Head of caudate nucleus (tissue), 42 donors: ENCODE measurements around the gene ARRDC1.
A peak's percentile ranks its signal among the peaks of the same experiment; 100 is the strongest.
"Not testable (repeated sequence)": the region's sequence is repeated elsewhere in the genome, so short reads cannot be mapped to it uniquely, and the experiment has no call there.

Experiments used
- DNase-seq, 42 donors: peaks; one replicate each; pipeline versions ENCODE4 v3.0.0 to v3.0.0-alpha.2; 2020 to 2021; ENCODE audit warnings: mixed read lengths in 7 of 42
- intact Hi-C: fragments of 100-400 bp; cut with DNase I; formaldehyde crosslinking; loops from one replicate; pipeline ENCODE4 v1.15.0; 2022

The ARRDC1 gene

DNA sequence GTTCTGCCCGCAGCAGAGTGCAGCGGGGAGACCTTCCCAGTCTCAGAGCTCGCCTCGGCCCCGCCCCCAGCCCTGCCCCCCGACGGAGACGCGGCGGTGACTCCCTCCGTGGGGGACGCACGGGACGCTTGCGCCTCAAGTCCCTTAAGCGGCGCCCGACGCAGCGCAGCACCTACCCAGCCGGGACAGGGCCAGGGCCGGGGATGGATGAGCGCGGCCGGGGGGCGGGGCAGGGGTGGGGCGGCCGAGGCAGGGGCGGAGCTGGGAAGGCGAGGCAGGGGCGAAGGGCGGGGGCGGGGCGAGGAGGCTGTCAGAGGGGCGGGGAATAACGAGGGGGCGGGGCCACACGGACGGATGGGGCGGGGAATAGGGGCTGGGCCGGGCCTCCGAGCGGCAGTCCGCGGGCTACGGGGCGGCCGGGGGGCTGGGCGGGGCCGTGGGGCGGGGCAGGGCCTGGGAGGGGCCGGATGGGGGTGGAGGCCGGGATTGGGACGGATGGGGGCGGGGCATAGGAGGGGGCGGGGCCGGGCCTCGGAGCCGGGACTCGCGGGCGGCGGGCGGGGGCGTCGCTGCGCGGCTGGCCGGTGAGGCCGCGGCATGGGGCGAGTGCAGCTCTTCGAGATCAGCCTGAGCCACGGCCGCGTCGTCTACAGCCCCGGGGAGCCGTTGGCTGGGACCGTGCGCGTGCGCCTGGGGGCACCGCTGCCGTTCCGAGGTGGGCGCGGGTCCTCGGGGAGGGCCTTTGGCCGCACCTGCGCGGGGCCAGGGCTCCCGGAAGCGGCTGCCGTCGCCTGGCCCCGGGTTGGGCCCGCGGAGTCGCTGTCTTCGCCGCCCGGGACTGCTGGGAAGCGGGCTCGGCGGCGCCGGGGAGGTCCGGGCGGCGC lies at the start of gene ARRDC1:
Gene ARRDC1, plus strand, starts transcription at position 566 of the 884 bp plus-strand sequence. Its CDS starts 32 bp downstream, at position 598.
- peak; percentile 62 to 97 (median 91) for DNase-seq
- intact Hi-C loops = no loop called here

- intact Hi-C loops = no loop called here
- no peak for DNase-seq
These were observed 49.2 kb upstream of the ARRDC1 start for GRCh38 chr9:137556069-137556838.

GRCh38 chr9:137558127-137558526 lies 47.4 kb upstream of the ARRDC1 start:
- intact Hi-C loops = no loop called here
- DNase-seq = no peak

DNA sequence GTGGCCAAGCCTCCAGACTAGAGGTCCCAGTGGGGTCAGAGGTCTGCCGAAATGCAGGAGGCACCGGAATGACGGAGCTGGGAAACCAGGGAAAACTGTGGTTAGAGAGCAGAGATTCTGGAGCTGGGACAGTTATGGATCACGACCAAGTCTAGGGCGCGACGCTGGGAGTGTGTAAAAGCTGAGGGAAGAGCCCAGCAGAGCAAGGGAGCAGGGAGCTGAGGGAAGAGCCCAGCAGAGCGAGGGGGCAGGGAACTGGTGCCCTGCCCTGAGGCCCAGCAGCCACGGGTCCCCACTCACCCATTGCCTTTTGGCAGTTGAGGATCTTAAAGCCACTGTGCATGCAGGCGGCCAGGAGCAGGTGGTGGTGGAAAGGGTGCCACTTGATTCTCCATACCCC lies 41.4 kb upstream of the ARRDC1 start:
- DNase-seq = no peak
- intact Hi-C loops = no loop called here

DNA sequence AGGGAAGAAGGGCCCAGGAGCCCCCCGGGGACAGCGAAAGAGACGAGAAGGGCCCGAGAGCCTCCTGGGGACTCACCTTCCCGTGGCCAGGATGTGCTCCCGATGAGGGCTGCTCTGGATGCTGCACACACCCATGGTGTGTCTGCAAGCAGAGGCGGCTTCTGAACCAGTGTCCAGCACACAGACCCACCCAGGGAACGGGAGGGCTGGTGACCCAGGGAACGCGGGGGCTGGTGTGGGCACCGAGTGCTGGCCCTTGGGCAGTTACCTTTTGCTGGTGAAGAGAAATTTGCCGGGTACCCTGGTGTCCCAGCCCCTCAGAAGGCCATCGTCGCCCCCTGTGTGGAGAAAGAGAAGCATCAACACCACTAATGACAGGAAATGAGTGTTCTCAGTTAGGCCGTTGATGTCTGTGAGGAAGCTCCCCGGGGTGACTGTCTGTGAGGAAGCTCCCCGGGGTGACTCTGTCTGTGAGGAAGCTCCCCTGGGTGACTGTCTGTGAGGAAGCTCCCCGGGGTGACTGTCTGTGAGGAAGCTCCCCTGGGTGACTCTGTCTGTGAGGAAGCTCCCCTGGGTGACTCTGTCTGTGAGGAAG lies 40.6 kb upstream of the ARRDC1 start:
- intact Hi-C loops = no loop called here
- no peak for DNase-seq

DNA sequence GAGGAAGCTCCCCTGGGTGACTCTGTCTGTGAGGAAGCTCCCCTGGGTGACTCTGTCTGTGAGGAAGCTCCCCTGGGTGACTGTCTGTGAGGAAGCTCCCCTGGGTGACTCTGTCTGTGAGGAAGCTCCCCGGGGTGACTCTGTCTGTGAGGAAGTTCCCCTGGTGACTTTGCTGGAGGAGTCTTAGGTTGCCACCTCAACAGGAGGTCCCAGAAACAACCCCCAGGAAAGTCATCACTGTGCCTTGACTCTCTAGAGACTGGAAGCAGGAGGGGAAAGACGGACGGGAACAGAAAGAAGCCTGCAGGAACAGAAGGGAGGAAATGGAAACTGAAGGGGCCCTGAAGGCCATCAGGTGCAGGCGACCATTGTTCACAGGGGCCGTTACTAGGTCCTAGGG lies 37.0 kb upstream of the ARRDC1 start:
- DNase-seq = not testable (repeated sequence)

GRCh38 chr9:137569609-137570203 lies 35.8 kb upstream of the ARRDC1 start:
- no peak for DNase-seq
- intact Hi-C loops = no loop called here

More for the DNA sequence above, 37.0 kb upstream of the ARRDC1 start:
- intact Hi-C loops = not testable (repeated sequence)

DNA sequence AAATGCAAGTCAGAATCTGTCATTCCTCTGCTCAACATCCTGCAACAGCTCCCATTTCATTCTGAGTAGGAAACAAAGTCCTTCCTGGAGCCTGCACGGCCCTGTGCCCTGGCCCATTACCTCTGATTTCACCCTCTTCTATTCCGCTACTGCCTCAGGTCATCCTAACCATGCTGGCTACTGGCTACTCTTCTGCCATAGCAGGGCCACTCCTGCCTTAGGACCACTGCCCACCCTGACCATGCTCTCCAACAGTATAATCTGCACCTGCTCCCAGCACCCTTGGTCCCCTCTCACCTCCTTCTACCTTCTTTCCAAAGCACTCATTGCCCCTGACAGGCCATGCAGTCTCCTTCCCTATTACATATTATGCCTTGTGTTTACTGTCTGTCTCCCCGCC lies 34.9 kb upstream of the ARRDC1 start:
- intact Hi-C loops = no loop called here
- no peak for DNase-seq

- DNase-seq = no peak
- intact Hi-C loops = no loop called here
These were observed 31.3 kb upstream of the ARRDC1 start for GRCh38 chr9:137574192-137574591.

DNA sequence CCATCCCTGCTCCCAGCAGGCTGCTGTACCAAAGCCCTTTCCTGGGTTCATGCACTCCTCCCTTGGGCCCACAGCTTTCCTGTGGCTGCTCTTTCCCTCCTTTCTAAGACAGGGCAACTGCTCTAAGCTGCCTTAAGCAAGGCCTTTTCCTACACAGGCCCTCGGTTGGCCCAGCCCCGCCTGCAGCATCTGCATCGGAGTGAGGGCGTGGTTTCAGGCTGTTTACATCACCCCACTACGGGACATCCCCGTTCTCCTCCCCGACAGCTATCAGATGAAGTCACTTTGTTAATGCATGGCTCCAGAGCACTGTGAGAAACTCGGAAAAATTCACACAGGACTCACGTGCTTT lies 30.1 kb upstream of the ARRDC1 start:
- peak in 22 of 42 donors; percentile 19 to 67 (median 44) for DNase-seq
- intact Hi-C loops = loop anchor here (5.0 kb wide), 1 partner anchor 42 kb away; the partner anchor contains the start of gene EHMT1

- intact Hi-C loops = loop anchor here (5.0 kb wide), 1 partner anchor 41 kb away; the partner anchor contains the start of gene EHMT1
- DNase-seq = peak in 1 of 42 donors; percentile 22
These were observed 29.6 kb upstream of the ARRDC1 start for GRCh38 chr9:137575716-137576411.

DNA sequence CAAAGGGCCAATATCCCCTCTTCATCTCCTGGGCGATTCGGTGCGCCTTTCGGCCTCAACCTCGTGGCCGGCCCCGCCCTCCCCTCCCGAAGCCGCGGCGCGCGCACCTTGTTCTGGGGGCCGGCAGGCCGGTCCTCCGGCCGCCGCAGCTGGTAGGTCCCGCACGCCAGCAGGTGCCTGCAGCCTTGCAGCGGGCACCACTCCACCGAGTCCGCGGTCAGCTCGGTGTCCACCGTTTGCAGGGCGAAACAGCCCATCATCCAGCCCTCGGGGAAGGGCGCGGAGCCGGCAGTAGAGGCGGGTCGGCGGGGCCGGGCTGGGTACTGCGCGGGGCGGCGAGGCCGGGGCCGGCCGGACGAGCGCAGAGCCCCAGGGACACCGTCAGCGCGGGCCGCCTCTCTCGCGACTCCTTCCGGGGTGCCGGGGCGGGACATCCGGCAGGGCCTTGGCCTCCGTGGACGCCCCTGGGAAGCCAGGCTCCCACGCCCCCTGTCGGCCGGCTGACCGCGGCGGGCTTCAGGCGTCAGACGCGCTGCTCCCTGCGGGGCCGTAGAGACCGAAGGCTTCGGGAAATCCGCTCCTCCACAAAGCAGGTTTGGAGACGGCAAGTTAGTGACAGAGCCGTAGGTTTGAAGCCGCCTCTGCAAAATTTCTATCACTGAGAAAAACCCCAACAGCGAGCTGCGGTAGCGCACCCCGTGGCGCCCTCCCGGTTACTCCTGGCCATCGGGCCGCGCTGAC lies 26.8 kb upstream of the ARRDC1 start, which contains the start of gene DPH7:
Gene DPH7, minus strand, starts transcription at position 408 of the 741 bp plus-strand sequence. Its CDS starts 148 bp downstream, at position 260.
- intact Hi-C loops = loop anchor here (5.0 kb wide), 1 partner anchor 39 kb away; the partner anchor contains the start of gene EHMT1
- peak; percentile 91 to 100 (median 98) for DNase-seq

DNA sequence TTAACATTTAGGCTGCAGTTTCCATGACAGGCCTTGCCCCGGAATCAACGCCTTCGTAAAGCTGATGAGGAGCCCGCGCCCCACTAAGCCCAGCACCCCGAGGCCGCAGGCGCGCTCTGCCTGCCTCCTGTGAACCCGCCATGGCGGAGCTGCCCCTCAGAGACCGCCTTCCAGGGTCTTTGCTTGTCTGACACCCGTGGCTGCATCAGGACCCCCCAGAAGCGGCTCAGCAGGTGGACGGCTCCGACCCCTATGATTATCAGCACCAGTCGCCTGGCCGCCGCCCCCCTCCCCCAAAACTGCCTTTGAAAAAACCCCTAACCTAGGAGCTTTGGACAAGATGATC lies 26.3 kb upstream of the ARRDC1 start:
- no peak for DNase-seq
- intact Hi-C loops = loop anchor here (5.0 kb wide), 1 partner anchor 38 kb away; the partner anchor contains the start of gene EHMT1

DNA sequence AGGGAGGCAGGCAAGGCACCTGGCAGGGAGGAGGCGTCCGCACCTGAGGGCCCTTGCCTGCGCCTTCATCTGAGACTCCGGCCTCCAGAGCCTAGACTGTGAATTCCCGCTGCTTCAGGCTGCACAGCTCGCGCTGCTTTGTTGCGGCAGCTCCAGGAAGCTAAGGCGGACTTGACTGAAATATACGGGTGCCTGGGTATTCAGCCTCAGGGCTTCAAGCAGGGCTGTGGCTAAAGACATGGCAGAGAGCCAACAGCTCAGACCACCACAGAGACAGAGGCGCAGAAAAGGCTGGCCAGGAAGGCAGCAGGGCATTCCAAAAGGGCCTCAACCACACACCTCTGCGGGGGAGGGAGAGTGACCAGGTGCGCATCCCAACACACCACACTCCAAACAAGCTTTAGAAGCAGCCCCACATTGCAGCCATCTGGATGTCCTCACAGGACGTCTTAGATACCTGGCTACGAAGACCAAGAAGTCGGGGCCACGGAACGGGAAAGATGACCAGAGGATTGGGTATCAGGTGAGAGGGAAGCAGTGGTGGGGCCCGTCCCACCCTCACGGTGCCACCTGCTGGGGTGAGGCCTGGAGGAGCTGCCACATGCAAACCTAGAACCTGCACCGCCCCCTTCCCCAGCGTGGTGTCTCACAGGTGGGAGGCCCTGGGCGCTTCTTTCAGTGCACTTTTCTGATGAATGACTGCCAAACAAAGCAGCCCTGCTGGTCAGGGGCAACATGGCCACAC lies 25.1 kb upstream of the ARRDC1 start:
- intact Hi-C loops = no loop called here
- no peak for DNase-seq

GRCh38 chr9:137580954-137581322 lies 24.5 kb upstream of the ARRDC1 start:
- intact Hi-C loops = no loop called here

GRCh38 chr9:137581361-137582285 lies 23.9 kb upstream of the ARRDC1 start:
- intact Hi-C loops = no loop called here
- DNase-seq = no peak

More at GRCh38 chr9:137580954-137581322, 24.5 kb upstream of the ARRDC1 start:
- DNase-seq = no peak
